Subcutaneous adipose tissue (tissue), 4 donors: ENCODE data around the gene PTGER4. TPM values are rescaled to one million over a fixed set of nuclear protein-coding genes. Genes with fewer than 3 reads are reported as not detected.

ENCODE experiments used
- CTCF ChIP-seq: fragments of 450-650 bp; IDR thresholded peaks from one replicate; pipeline ENCODE4 v1.5.1; 2016; ENCODE audit warnings: low read depth, mild to moderate bottlenecking, control low read depth, antibody characterized with exemption, moderate library complexity
- total RNA-seq, 4 donors: library from RNA; depleted of rRNA; stranded (reverse); fragments of >200 nt; gene quantifications; one replicate each; pipeline ENCODE4 v1.1.0, GENCODE V29; 2016

PTGER4 gene
- 10 to 100 TPM; 14.0 to 32.6 (median 20.5) TPM for total RNA-seq

- no peak for TF ChIP-seq CTCF
Observed at GRCh38 chr5:40679913-40680681, at the start of gene PTGER4. PTGER4 (plus strand) TSS chr5:40679915; CDS start chr5:40680994, 1,079 bp downstream.

GRCh38 chr5:40630126-40630525 lies 49.6 kb upstream of the PTGER4 start:
- TF ChIP-seq CTCF, result no peak

GRCh38 chr5:40631236-40631635 lies 48.5 kb upstream of the PTGER4 start:
- no peak for TF ChIP-seq CTCF

GRCh38 chr5:40634154-40634553 lies 45.6 kb upstream of the PTGER4 start:
- TF ChIP-seq CTCF, result no peak

GRCh38 chr5:40634593-40634992 lies 45.1 kb upstream of the PTGER4 start:
- no peak for TF ChIP-seq CTCF

GRCh38 chr5:40646266-40646665 lies 33.4 kb upstream of the PTGER4 start:
- no peak for TF ChIP-seq CTCF

GRCh38 chr5:40648150-40648549 lies 31.6 kb upstream of the PTGER4 start:
- TF ChIP-seq CTCF, result no peak
